ENCODE results near the gene AHNAK. TPM values are rescaled to one million over a fixed set of nuclear protein-coding genes. Genes with fewer than 3 reads are reported as not detected.

AHNAK gene
- total and polyA plus RNA-seq, 2 of the 8 experiments (the other 6 are each of a cell fraction or from before 2014, with no cell fraction given) = 2.0 to 5.8 TPM

GRCh38 chr11:62390237-62390636 lies 156.4 kb downstream of the AHNAK start:
- Histone ChIP-seq H3K4me1 (replicated peaks in 1 of 4; ENCODE audit: control insufficient read depth in 3 of 4, insufficient read depth in 4 of 4, low read length in 3 of 4) (peaks cover under 1 to 2% (median 1%) of the 10 kb centered on the region in 4 experiments; a peak in 5 of 7 replicates), H3K23me2 (ENCODE audit: low read depth, low read length) (no peaks in the 10 kb centered on the region), H3K9ac (replicated peaks in 1 of 4; ENCODE audit: extremely low read depth in 1 of 4, low read depth in 3 of 4, low read length in 3 of 4) (no peak overlapping the region), H3K79me2 (ENCODE audit: control insufficient read depth in 1 of 2, insufficient read depth in 2 of 2, low read length in 2 of 2) (no peaks in the 10 kb centered on the region), H4K8ac (ENCODE audit: extremely low read depth, insufficient read depth, low read length) (no peak overlapping the region), H3K79me1 (ENCODE audit: low read depth, low read length) (no peaks in the 10 kb centered on the region), H2BK12ac (ENCODE audit: low read depth, low read length) (no peak overlapping the region), H3K23ac (ENCODE audit: insufficient read length) (no peak overlapping the region), H2BK5ac (ENCODE audit: low read depth, low read length) (no peak overlapping the region), H3K27ac (ENCODE audit: low read depth, low read length) (no peak overlapping the region), H3K36me3 (ENCODE audit: control insufficient read depth in 2 of 4, insufficient read depth in 4 of 4, low read length in 3 of 4) (no peaks in the 10 kb centered on the region), H4K91ac (replicated peaks; ENCODE audit: insufficient read length, low read length) (no peak overlapping the region), H2AK5ac (ENCODE audit: low read depth, low read length) (no peak overlapping the region), H3K18ac (ENCODE audit: extremely low read depth, low read length) (no peak overlapping the region), H3K4me3 (ENCODE audit: extremely low read depth in 1 of 4, insufficient read depth in 2 of 4, low read depth in 3 of 4, low read length in 4 of 4) (no peak overlapping the region), H4K20me1 (replicated peaks in 1 of 2; ENCODE audit: control insufficient read depth in 1 of 2, insufficient read depth in 2 of 2, low read length in 2 of 2) (no peaks in the 10 kb centered on the region), H3K56ac (replicated peaks; ENCODE audit: insufficient read length, low read depth, low read length) (no peak overlapping the region), H2AFZ (ENCODE audit: low read length) (no peak overlapping the region), H2BK120ac (replicated peaks; ENCODE audit: low read depth, low read length) (no peak overlapping the region), H3K9me3 (ENCODE audit: insufficient read depth in 2 of 2, low read depth in 1 of 2, low read length in 1 of 2) (no peaks in the 10 kb centered on the region), H3K14ac (ENCODE audit: insufficient read length) (no peak overlapping the region), H2BK20ac (ENCODE audit: low read length) (no peak overlapping the region), H2BK15ac (ENCODE audit: low read length) (no peak overlapping the region), H3K4ac (replicated peaks; ENCODE audit: insufficient read length, low read depth, low read length) (no peak overlapping the region), H4K5ac (ENCODE audit: insufficient read length, low read depth, low read length) (no peak overlapping the region), H3K27me3 (replicated peaks in 1 of 4; ENCODE audit: control insufficient read depth in 3 of 4, extremely low read depth in 1 of 4, insufficient read depth in 3 of 4, low read length in 3 of 4) (no peaks in the 10 kb centered on the region), H3K4me2 (ENCODE audit: insufficient read depth in 1 of 2, low read depth in 2 of 2, low read length in 2 of 2) (no peak overlapping the region)
- CTCF ChIA-PET (ENCODE audit: partially characterized antibody) = interaction anchor here (0.5 to 8.6 kb wide), 14 partner anchors 11 to 274 kb away, joined by 3 to 113 read pairs (median 4); partner anchors contain the start of gene SCGB1A1
- FAIRE-seq (no peak), DNase-seq (ENCODE audit: low read depth in 1 of 2, low spot score in 2 of 2) (no peak)
- 67% methylated on average over 5 of the region's 5 CpGs; no CpG with 5 or more reads in 1 of the 2 experiments for WGBS, 2 experiments (ENCODE audit: extremely low coverage in 1 of 2, insufficient coverage in 1 of 2, insufficient read length in 1 of 2, insufficient replicate concordance in 2 of 2, low coverage in 1 of 2, low lambda C conversion rate in 2 of 2, missing lambda C conversion rate in 1 of 2)
- POLR2A ChIA-PET (ENCODE audit: partially characterized antibody) = no interaction called here
- TF ChIP-seq TAF1 (IDR thresholded peaks at IDR 0.05; ENCODE audit: low read depth, low read length) (no peak), EZH2 (IDR thresholded peaks at IDR 0.05; ENCODE audit: low read depth, low read length, severe bottlenecking) (no peak), ATF2 (IDR thresholded peaks at IDR 0.05; ENCODE audit: low read length) (no peak), POLR2AphosphoS5 (IDR thresholded peaks at IDR 0.05; ENCODE audit: low read depth, low read length) (no peak), CBX5 (IDR thresholded peaks at IDR 0.05; ENCODE audit: low read depth, low read length) (no peak), JUND (IDR thresholded peaks at IDR 0.05; ENCODE audit: low read length) (no peak), POLR2A (IDR thresholded peaks at IDR 0.05; ENCODE audit: control extremely low read depth in 1 of 2, low read depth in 2 of 2, low read length in 2 of 2) (no peak), EGR1 (IDR thresholded peaks at IDR 0.05; ENCODE audit: borderline replicate concordance, low read depth, low read length) (no peak), RBBP5 (IDR thresholded peaks at IDR 0.05; ENCODE audit: borderline replicate concordance, low read depth, low read length) (no peak), SUZ12 (IDR thresholded peaks at IDR 0.05; ENCODE audit: low read length) (no peak), CHD1 (IDR thresholded peaks at IDR 0.05; ENCODE audit: low read depth, low read length) (no peak)
- TF ChIP-seq, protein P1, sequence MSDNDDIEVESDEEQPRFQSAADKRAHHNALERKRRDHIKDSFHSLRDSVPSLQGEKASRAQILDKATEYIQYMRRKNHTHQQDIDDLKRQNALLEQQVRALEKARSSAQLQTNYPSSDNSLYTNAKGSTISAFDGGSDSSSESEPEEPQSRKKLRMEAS (IDR thresholded peaks at IDR 0.05) = no peak
- TF ChIP-seq, protein P2, sequence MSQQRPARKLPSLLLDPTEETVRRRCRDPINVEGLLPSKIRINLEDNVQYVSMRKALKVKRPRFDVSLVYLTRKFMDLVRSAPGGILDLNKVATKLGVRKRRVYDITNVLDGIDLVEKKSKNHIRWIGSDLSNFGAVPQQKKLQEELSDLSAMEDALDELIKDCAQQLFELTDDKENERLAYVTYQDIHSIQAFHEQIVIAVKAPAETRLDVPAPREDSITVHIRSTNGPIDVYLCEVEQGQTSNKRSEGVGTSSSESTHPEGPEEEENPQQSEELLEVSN (IDR thresholded peaks at IDR 0.05) = no peak
